HepG2 (cell line): ENCODE measurements around the gene SLC44A4. TPM values are rescaled to one million over a fixed set of nuclear protein-coding genes. Genes with fewer than 3 reads are reported as not detected.

Experiments
- ATAC-seq: fragments of 200-7000 bp; cut with Tn5 transposase; 3 replicates; pipeline ENCODE4 v1.9.1; 2020; ENCODE audit warnings: mild to moderate bottlenecking, moderate library complexity
- BruUV-seq: library from RNA; stranded (reverse); fragments of 400-500 nt; replicated peaks from 2 replicates; lab custom pipeline; 2021; lab: Mats Ljungman, UMichigan
- CTCF ChIA-PET: fragments of 300-600 bp; formaldehyde crosslinking; extraction: SDS; loops from one replicate; lab custom pipeline; 2021; ENCODE audit warnings: low total read pairs, inconsistent platforms, low intra/inter-chr PET ratio; lab: Yijun Ruan, JAX
- POLR2A ChIA-PET: fragments of 350-600 bp; sonication (Branson Sonifier 250); formaldehyde crosslinking; loops from one replicate; lab custom pipeline; 2020; ENCODE audit warnings: antibody characterized with exemption, inconsistent platforms; lab: Yijun Ruan, JAX
- DNase-seq: peaks from one replicate; pipeline ENCODE4 v3.0.0-alpha.2; 2015; ENCODE audit warnings: low spot score
- FAIRE-seq: peaks from 3 replicates; lab custom pipeline; 2011; peaks lifted over from hg19 to GRCh38; lab: Jason Lieb, UNC
- H2AFZ ChIP-seq: one replicate; pipeline ENCODE4 v1.6.1; 2011; ENCODE audit warnings: low read length, inconsistent platforms
- H3K27ac ChIP-seq: fragments of 300-600 bp; 3 replicates; pipeline ENCODE4 v1.8.0; 2011; ENCODE audit warnings: mixed run types, mild to moderate bottlenecking, mixed read lengths, low read length, inconsistent platforms; ENCODE audit not compliant: insufficient read depth; ENCODE audit errors: extremely low read length
- H3K27me3 ChIP-seq, 2 experiments: fragments of 200-600 bp in 1 of 2; 2 replicates in 1 of 2; 3 replicates in 1 of 2; pipeline versions ENCODE4 v1.6.0 to v1.8.0; 2011; ENCODE audit warnings: low read length in 2 of 2, mild to moderate bottlenecking in 2 of 2, moderate library complexity in 2 of 2, inconsistent platforms in 1 of 2; ENCODE audit not compliant: insufficient read depth in 2 of 2, control insufficient read depth in 1 of 2
- H3K36me3 ChIP-seq, 2 experiments: fragments of 200-600 bp in 1 of 2; replicated peaks in 1 of 2; 2 replicates in 1 of 2; 3 replicates in 1 of 2; pipeline versions ENCODE4 v1.5.1 to v1.8.0; 2011; ENCODE audit warnings: low read length in 2 of 2, inconsistent platforms in 1 of 2; ENCODE audit not compliant: insufficient read depth in 2 of 2, control insufficient read depth in 1 of 2
- H3K4me1 ChIP-seq: 2 replicates; pipeline ENCODE4 v1.5.1; 2012; ENCODE audit warnings: low read length, inconsistent platforms; ENCODE audit not compliant: insufficient read depth
- H3K4me2 ChIP-seq: 2 replicates; pipeline ENCODE4 v1.6.0; 2011; ENCODE audit warnings: low read depth, low read length, inconsistent platforms
- H3K4me3 ChIP-seq, 3 experiments: fragments of 200-600 bp in 1 of 3; sonication (generic), shearing (Covaris generic) in 1 of 3; replicated peaks in 1 of 3; 2 replicates each; pipeline ENCODE4 v1.5.1; 2011 to 2016; ENCODE audit warnings: low read length in 3 of 3, inconsistent platforms in 2 of 3, low read depth in 2 of 3, mild to moderate bottlenecking in 2 of 3, control low read depth in 1 of 3, mixed read lengths in 1 of 3; ENCODE audit not compliant: insufficient read depth in 1 of 3
- H3K79me2 ChIP-seq: one replicate; pipeline ENCODE4 v1.6.1; 2011; ENCODE audit warnings: low read length, inconsistent platforms; ENCODE audit not compliant: insufficient read depth
- H3K9ac ChIP-seq: 2 replicates; pipeline ENCODE4 v1.6.0; 2011; ENCODE audit warnings: mild to moderate bottlenecking, low read depth, low read length, inconsistent platforms; ENCODE audit not compliant: insufficient read depth
- H3K9me3 ChIP-seq: 2 replicates; pipeline ENCODE4 v1.5.1; 2012; ENCODE audit warnings: mild to moderate bottlenecking, low read length
- H4K20me1 ChIP-seq: 2 replicates; pipeline ENCODE4 v1.6.0; 2011; ENCODE audit warnings: inconsistent platforms, mild to moderate bottlenecking, low read length, moderate library complexity; ENCODE audit not compliant: insufficient read depth
- HDAC2 ChIP-seq: sonication (generic); formaldehyde crosslinking; IDR thresholded peaks from 2 replicates; pipeline ENCODE4 v1.4.0; 2020; ENCODE audit warnings: missing genetic modification reagents
- IKZF1 ChIP-seq: fragments of 450-650 bp; IDR thresholded peaks from 2 replicates; pipeline ENCODE4 v1.7.1; 2016
- MEF2D ChIP-seq: sonication (generic); formaldehyde crosslinking; IDR thresholded peaks from 2 replicates; pipeline ENCODE4 v1.5.1; 2020; ENCODE audit warnings: mild to moderate bottlenecking, missing genetic modification reagents
- NKX3-1 ChIP-seq: sonication (generic); formaldehyde crosslinking; IDR thresholded peaks from 2 replicates; pipeline ENCODE4 v1.5.0; 2020; ENCODE audit warnings: missing genetic modification reagents
- PHB2 ChIP-seq: fragments of 450-650 bp; IDR thresholded peaks from 2 replicates; pipeline ENCODE4 v1.6.1; 2018; ENCODE audit not compliant: partially characterized antibody
- RBAK ChIP-seq: sonication (generic); formaldehyde crosslinking; IDR thresholded peaks from 2 replicates; pipeline ENCODE4 v1.5.1; 2020; ENCODE audit warnings: mild to moderate bottlenecking, missing genetic modification reagents
- SIN3B ChIP-seq: fragments of 150-350 bp; IDR thresholded peaks from 2 replicates; pipeline ENCODE4 v1.6.1; 2014; ENCODE audit warnings: low read length
- SPEN ChIP-seq: sonication (generic); formaldehyde crosslinking; IDR thresholded peaks from 2 replicates; pipeline ENCODE4 v1.5.1; 2020; ENCODE audit warnings: low read depth, mild to moderate bottlenecking, missing genetic modification reagents
- TRAFD1 ChIP-seq: sonication (generic); formaldehyde crosslinking; IDR thresholded peaks from 2 replicates; pipeline ENCODE4 v1.5.1; 2020; ENCODE audit warnings: missing genetic modification reagents, mild to moderate bottlenecking, borderline replicate concordance
- ZNF142 ChIP-seq: sonication (generic); formaldehyde crosslinking; IDR thresholded peaks from 2 replicates; pipeline ENCODE4 v1.4.0; 2020; ENCODE audit warnings: missing genetic modification reagents
- ZNF296 ChIP-seq: sonication (generic); formaldehyde crosslinking; conservative IDR thresholded peaks from 2 replicates; pipeline ENCODE4 v1.5.0; 2020; ENCODE audit warnings: mild to moderate bottlenecking, missing genetic modification reagents
- ZNF430 ChIP-seq: sonication (generic); formaldehyde crosslinking; IDR thresholded peaks from 2 replicates; pipeline ENCODE4 v1.9.0; 2021; ENCODE audit warnings: mild to moderate bottlenecking, missing genetic modification reagents
- ZNF512B ChIP-seq: sonication (generic); formaldehyde crosslinking; IDR thresholded peaks from 2 replicates; pipeline ENCODE4 v1.5.1; 2020; ENCODE audit warnings: missing genetic modification reagents, mild to moderate bottlenecking, borderline replicate concordance
- ZNF605 ChIP-seq: sonication (generic); formaldehyde crosslinking; IDR thresholded peaks from 2 replicates; pipeline ENCODE4 v1.8.0; 2022; ENCODE audit warnings: mild to moderate bottlenecking, missing genetic modification reagents
- WGBS: methylation state at CpG from one replicate; pipeline ENCODE4 v1.1.6; 2017; ENCODE audit warnings: low lambda C conversion rate; 5-methylcytosine and 5-hydroxymethylcytosine counted together
- in situ Hi-C: cut with HindIII; loops from 2 replicates; pipeline ENCODE4 v1.10.0; 2017; ENCODE audit warnings: low pct_unique_long_range_greater_than_20kb; ENCODE audit not compliant: extremely low pct_ligation_motif_present
- intact Hi-C: fragments of 100-400 bp; cut with micrococcal nuclease; formaldehyde crosslinking; loops from one replicate; pipeline ENCODE4 v1.10.0; 2022; ENCODE audit not compliant: unreplicated experiment
- polyA plus RNA-seq, 8 experiments: library from polyadenylated mRNA; depleted of rRNA in 3 of 8; stranded (reverse) in 7 of 8; unstranded in 1 of 8; fragments of >200 nt; fragmentation: Illumina TruSeq in 4 of 8; extraction: Trizol in 4 of 8; gene quantifications; 2 replicates each; pipeline versions ENCODE4 v1.2.1 to v1.2.3, GENCODE V29; 2011 to 2016; ENCODE audit warnings: low read depth in 4 of 8, missing spikeins in 1 of 8, mixed read lengths in 1 of 8; ENCODE audit not compliant: insufficient read depth in 1 of 8
- total RNA-seq, 5 experiments: library from RNA; depleted of rRNA; stranded (reverse); fragments of >200 nt; fragmentation: Illumina TruSeq; extraction: Trizol; gene quantifications; 2 replicates each; pipeline ENCODE4 v1.2.3, GENCODE V29; 2016; ENCODE audit warnings: low read depth in 1 of 5

The SLC44A4 gene
- total and polyA plus RNA-seq, 2 of the 13 experiments (the other 11 are each of a cell fraction or from before 2014, with no cell fraction given), result 3.5 to 5.9 TPM

- peaks cover 6% of the 10 kb centered on the region for H4K20me1 ChIP-seq
- no peaks in the 10 kb centered on the region for H3K36me3 ChIP-seq
- FAIRE-seq (no peak), DNase-seq (no peak), ATAC-seq (no peak)
- ChIA-PET POLR2A (interaction anchor here (0.7 to 15.7 kb wide), 28 partner anchors 8 to 187 kb away, joined by 3 to 264 read pairs (median 6); partner anchors contain the start of genes BAG6, CFB, CLIC1 and DDAH2), CTCF (interaction anchor here (1.2 to 2.2 kb wide), 3 partner anchors 33 to 58 kb away, joined by 3 to 16 read pairs (median 10); no protein-coding TSS in a partner anchor)
- peak overlapping the region; percentile 81 for H3K9ac ChIP-seq
- peaks cover 34% of the 10 kb centered on the region for H3K4me1 ChIP-seq
- no TSS peak for BruUV-seq
- intact Hi-C loops, result loop anchor here (1.0 to 10.0 kb wide), 6 partner anchors 36 to 164 kb away; partner anchors contain the start of genes CSNK2B, EHMT2, LY6G5B and NELFE
- no peaks in the 10 kb centered on the region for H3K9me3 ChIP-seq
- in situ Hi-C loops, result loop anchor here (5.0 kb wide), 1 partner anchor 59 kb away; no protein-coding TSS in a partner anchor
- H3K4me3 ChIP-seq, result peak overlapping the region; percentile 80 to 99 (median 97)
- H3K79me2 ChIP-seq, result peaks cover 47% of the 10 kb centered on the region
- H3K4me2 ChIP-seq, result peak overlapping the region; percentile 94
- WGBS, result 36% methylated on average over 6 of the region's 6 CpGs
- H3K27ac ChIP-seq, result peak overlapping the region; percentile 68
- peaks cover 0 to 2% of the 10 kb centered on the region in 2 experiments; a peak in 1 of 5 replicates for H3K27me3 ChIP-seq
- no peak overlapping the region for H2AFZ ChIP-seq
- TF ChIP-seq IKZF1 (no peak), ZNF605 (CRISPR knock-in tag) (peak; percentile 44; the same call in 1 of the 2 replicates), ZNF430 (CRISPR knock-in tag) (0 out of 2 replicates have a peak, but pooled peaks have one; percentile 44), HDAC2 (CRISPR knock-in tag) (peak; percentile 10; the same call in 1 of the 2 replicates), ZNF296 (CRISPR knock-in tag) (0 out of 2 replicates have a peak, but pooled peaks have one; percentile 37), MEF2D (CRISPR knock-in tag) (0 out of 2 replicates have a peak, but pooled peaks have one; percentile 43), ZNF142 (CRISPR knock-in tag) (0 out of 2 replicates have a peak, but pooled peaks have one; percentile 27), ZNF512B (CRISPR knock-in tag) (no peak), PHB2 (no peak), SIN3B (no peak), RBAK (0 out of 2 replicates have a peak, but pooled peaks have one; percentile 10), SPEN (CRISPR knock-in tag) (0 out of 2 replicates have a peak, but pooled peaks have one; percentile 10), TRAFD1 (CRISPR knock-in tag) (no peak), NKX3-1 (CRISPR knock-in tag) (0 out of 2 replicates have a peak, but pooled peaks have one; percentile 31)
These were observed 47.9 kb downstream of the SLC44A4 start for GRCh38 chr6:31830886-31831335.
